H9 (cell line): ENCODE measurements around the gene COL8A2. TPM values are rescaled to one million over a fixed set of nuclear protein-coding genes. Genes with fewer than 3 reads are reported as not detected.

Experiments
- DNase-seq: peaks from one replicate; pipeline ENCODE4 v3.0.0-alpha.2; 2017
- H2AFZ ChIP-seq: one replicate; pipeline ENCODE4 v1.6.1; 2013; ENCODE audit warnings: mild to moderate bottlenecking, low read length, control low read depth, moderate library complexity
- H2AK5ac ChIP-seq: 2 replicates; pipeline ENCODE4 v1.6.1; 2013; ENCODE audit warnings: low read length, control low read depth, mixed read lengths; ENCODE audit not compliant: insufficient read length
- H2BK120ac ChIP-seq: one replicate; pipeline ENCODE4 v1.6.1; 2013; ENCODE audit warnings: low read depth, mild to moderate bottlenecking, low read length, control low read depth, inconsistent platforms; ENCODE audit not compliant: poor library complexity, severe bottlenecking
- H2BK12ac ChIP-seq: 2 replicates; pipeline ENCODE4 v1.6.1; 2013; ENCODE audit warnings: low read length, control low read depth, mixed read lengths, low read depth; ENCODE audit not compliant: insufficient read length
- H2BK15ac ChIP-seq: 2 replicates; pipeline ENCODE4 v1.6.1; 2013; ENCODE audit warnings: low read depth, low read length, control low read depth
- H2BK20ac ChIP-seq: one replicate; pipeline ENCODE4 v1.6.1; 2013; ENCODE audit warnings: low read depth, mild to moderate bottlenecking, low read length, control low read depth, inconsistent platforms; ENCODE audit not compliant: poor library complexity, severe bottlenecking
- H2BK5ac ChIP-seq: 2 replicates; pipeline ENCODE4 v1.6.1; 2013; ENCODE audit warnings: low read length, control low read depth, mixed read lengths; ENCODE audit not compliant: insufficient read length
- H3K14ac ChIP-seq: 2 replicates; pipeline ENCODE4 v1.6.1; 2013; ENCODE audit warnings: low read length, control low read depth; ENCODE audit not compliant: insufficient read depth
- H3K18ac ChIP-seq: 2 replicates; pipeline ENCODE4 v1.6.1; 2013; ENCODE audit warnings: low read depth, mild to moderate bottlenecking, mixed read lengths, low read length, control low read depth; ENCODE audit not compliant: insufficient read length
- H3K23ac ChIP-seq: 2 replicates; pipeline ENCODE4 v1.6.1; 2013; ENCODE audit warnings: low read length, control low read depth, mixed read lengths, low read depth; ENCODE audit not compliant: insufficient read length
- H3K23me2 ChIP-seq: 2 replicates; pipeline ENCODE4 v1.6.1; 2013; ENCODE audit warnings: low read depth, mild to moderate bottlenecking, mixed read lengths, low read length, control low read depth; ENCODE audit not compliant: insufficient read length, poor library complexity, severe bottlenecking
- H3K27ac ChIP-seq: 2 replicates; pipeline ENCODE4 v1.5.1; 2013; ENCODE audit warnings: low read length, control low read depth, mixed read lengths, low read depth; ENCODE audit not compliant: insufficient read length
- H3K27me3 ChIP-seq: 2 replicates; pipeline ENCODE4 v1.6.1; 2013; ENCODE audit warnings: low read length, control low read depth, inconsistent platforms; ENCODE audit not compliant: insufficient read depth
- H3K4ac ChIP-seq: 2 replicates; pipeline ENCODE4 v1.6.1; 2013; ENCODE audit warnings: low read depth, mild to moderate bottlenecking, control low read depth, inconsistent platforms, low read length, moderate library complexity
- H3K4me1 ChIP-seq: 2 replicates; pipeline ENCODE4 v1.6.1; 2013; ENCODE audit warnings: low read length, control low read depth, inconsistent platforms; ENCODE audit not compliant: insufficient read depth
- H3K4me2 ChIP-seq: 2 replicates; pipeline ENCODE4 v1.6.1; 2013; ENCODE audit warnings: low read length, control low read depth, mixed read lengths; ENCODE audit not compliant: insufficient read length, insufficient read depth
- H3K56ac ChIP-seq: 2 replicates; pipeline ENCODE4 v1.6.1; 2013; ENCODE audit warnings: low read depth, mild to moderate bottlenecking, mixed read lengths, low read length, control low read depth; ENCODE audit not compliant: insufficient read length
- H3K79me1 ChIP-seq: 2 replicates; pipeline ENCODE4 v1.6.1; 2013; ENCODE audit warnings: low read depth, mild to moderate bottlenecking, moderate library complexity, low read length, control low read depth, inconsistent platforms; ENCODE audit not compliant: insufficient read depth, poor library complexity, severe bottlenecking
- H3K79me2 ChIP-seq: 2 replicates; pipeline ENCODE4 v1.6.1; 2013; ENCODE audit warnings: low read length, control low read depth, inconsistent platforms; ENCODE audit not compliant: insufficient read depth
- H3K9ac ChIP-seq: 2 replicates; pipeline ENCODE4 v1.6.1; 2013; ENCODE audit warnings: low read length, control low read depth, mixed read lengths; ENCODE audit not compliant: insufficient read length; ENCODE audit errors: extremely low read depth
- H3K9me3 ChIP-seq: one replicate; pipeline ENCODE4 v1.6.1; 2013; ENCODE audit warnings: low read depth, low read length, inconsistent platforms; ENCODE audit not compliant: control insufficient read depth
- H3T11ph ChIP-seq: one replicate; pipeline ENCODE4 v1.6.1; 2013; ENCODE audit warnings: mild to moderate bottlenecking, low read length, control low read depth, inconsistent platforms
- H4K20me1 ChIP-seq: one replicate; pipeline ENCODE4 v1.6.1; 2013; ENCODE audit not compliant: control insufficient read depth, insufficient read length, insufficient read depth
- H4K5ac ChIP-seq: 2 replicates; pipeline ENCODE4 v1.6.1; 2013; ENCODE audit warnings: low read depth, mild to moderate bottlenecking, mixed read lengths, low read length, control low read depth; ENCODE audit not compliant: insufficient read length
- H4K8ac ChIP-seq: replicated peaks from 2 replicates; pipeline ENCODE4 v1.6.1; 2013; ENCODE audit warnings: low read length, control low read depth, mixed read lengths, low read depth; ENCODE audit not compliant: insufficient read length
- H4K91ac ChIP-seq: 2 replicates; pipeline ENCODE4 v1.6.1; 2013; ENCODE audit warnings: low read depth, mild to moderate bottlenecking, moderate library complexity, mixed read lengths, low read length, control low read depth; ENCODE audit not compliant: insufficient read length
- H3K27ac Mint-ChIP-seq, 3 experiments: 2 replicates in 2 of 3; 3 replicates in 1 of 3; pipeline ENCODE4 v1.8.0; 2020 to 2021; ENCODE audit warnings: mixed read lengths in 3 of 3, mild to moderate bottlenecking in 1 of 3, moderate library complexity in 1 of 3
- H3K27me3 Mint-ChIP-seq: 2 replicates; pipeline ENCODE4 v1.8.0; 2021; ENCODE audit warnings: low read depth, mild to moderate bottlenecking, moderate library complexity, mixed read lengths
- H3K36me3 Mint-ChIP-seq, 3 experiments: 2 replicates in 2 of 3; 3 replicates in 1 of 3; pipeline ENCODE4 v1.8.0; 2020 to 2021; ENCODE audit warnings: low read depth in 3 of 3, mixed read lengths in 3 of 3; ENCODE audit not compliant: insufficient read depth in 1 of 3
- H3K4me1 Mint-ChIP-seq, 2 experiments: 2 replicates each; pipeline ENCODE4 v1.8.0; 2020; ENCODE audit warnings: mixed read lengths in 2 of 2
- H3K4me3 Mint-ChIP-seq, 2 experiments: 2 replicates in 1 of 2; 3 replicates in 1 of 2; pipeline ENCODE4 v1.8.0; 2020 to 2021; ENCODE audit warnings: mild to moderate bottlenecking in 2 of 2, mixed read lengths in 2 of 2, moderate library complexity in 1 of 2
- H3K9me3 Mint-ChIP-seq, 2 experiments: 2 replicates in 1 of 2; 3 replicates in 1 of 2; pipeline ENCODE4 v1.8.0; 2020; ENCODE audit warnings: mild to moderate bottlenecking in 2 of 2, mixed read lengths in 2 of 2, moderate library complexity in 1 of 2
- WGBS: extraction: QIAGEN DNeasy Blood & Tissue Kit; methylation state at CpG from one replicate; pipeline ENCODE4 v1.1.7; 2013; ENCODE audit warnings: missing lambda C conversion rate, low lambda C conversion rate, mixed read lengths; ENCODE audit not compliant: insufficient read length; ENCODE audit errors: extremely low coverage; 5-methylcytosine and 5-hydroxymethylcytosine counted together
- total RNA-seq: library from RNA; stranded (reverse); gene quantifications from 2 replicates; pipeline ENCODE4 v1.2.1, GENCODE V29; 2021
- TF ChIP-seq, protein P1 (sequence below): fragments of 200-600 bp; sonication (generic); conservative IDR thresholded peaks from 3 replicates; pipeline ENCODE4 v1.8.0; 2021; ENCODE audit warnings: antibody characterized with exemption, mild to moderate bottlenecking

COL8A2 gene
- total RNA-seq, 1 experiment from 2014 or later: 1.5 TPM

DNA sequence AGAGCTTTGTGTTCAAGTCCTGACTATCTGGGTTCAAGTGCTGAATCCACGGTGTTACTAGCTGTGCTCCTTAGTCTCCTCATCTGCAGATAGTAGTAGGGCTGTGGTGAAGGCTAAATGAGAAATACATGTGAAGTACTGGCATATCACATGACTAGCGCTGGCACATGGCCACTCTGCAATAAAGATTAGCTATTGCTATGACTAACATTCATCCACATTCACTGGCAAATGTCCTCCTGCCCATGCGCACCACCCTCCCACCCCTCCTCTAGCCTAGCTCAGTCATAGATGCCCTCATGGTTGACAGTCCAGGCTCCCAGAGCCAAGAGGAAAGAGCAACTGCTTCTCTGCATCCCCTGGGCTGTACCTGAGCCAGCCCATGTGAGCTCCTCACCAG lies 8.5 kb upstream of the COL8A2 start:
- H3K4ac ChIP-seq: no peak overlapping the region
- H3K4me2 ChIP-seq: no peak overlapping the region
- H2BK15ac ChIP-seq: no peak overlapping the region
- H3K9me3 ChIP-seq: no peaks in the 10 kb centered on the region
- Mint-ChIP-seq H3K4me1 (peaks cover 6 to 12% of the 10 kb centered on the region in 2 experiments), H3K27ac (peak overlapping the region in 1 of 3 experiments; percentile 74; a peak in 1 of 7 replicates), H3K27me3 (peaks cover 2% of the 10 kb centered on the region), H3K4me3 (no peak overlapping the region), H3K9me3 (no peaks in the 10 kb centered on the region), H3K36me3 (peaks cover 3 to 21% (median 10%) of the 10 kb centered on the region in 3 experiments; a peak in 6 of 7 replicates)
- TF ChIP-seq, protein P1, sequence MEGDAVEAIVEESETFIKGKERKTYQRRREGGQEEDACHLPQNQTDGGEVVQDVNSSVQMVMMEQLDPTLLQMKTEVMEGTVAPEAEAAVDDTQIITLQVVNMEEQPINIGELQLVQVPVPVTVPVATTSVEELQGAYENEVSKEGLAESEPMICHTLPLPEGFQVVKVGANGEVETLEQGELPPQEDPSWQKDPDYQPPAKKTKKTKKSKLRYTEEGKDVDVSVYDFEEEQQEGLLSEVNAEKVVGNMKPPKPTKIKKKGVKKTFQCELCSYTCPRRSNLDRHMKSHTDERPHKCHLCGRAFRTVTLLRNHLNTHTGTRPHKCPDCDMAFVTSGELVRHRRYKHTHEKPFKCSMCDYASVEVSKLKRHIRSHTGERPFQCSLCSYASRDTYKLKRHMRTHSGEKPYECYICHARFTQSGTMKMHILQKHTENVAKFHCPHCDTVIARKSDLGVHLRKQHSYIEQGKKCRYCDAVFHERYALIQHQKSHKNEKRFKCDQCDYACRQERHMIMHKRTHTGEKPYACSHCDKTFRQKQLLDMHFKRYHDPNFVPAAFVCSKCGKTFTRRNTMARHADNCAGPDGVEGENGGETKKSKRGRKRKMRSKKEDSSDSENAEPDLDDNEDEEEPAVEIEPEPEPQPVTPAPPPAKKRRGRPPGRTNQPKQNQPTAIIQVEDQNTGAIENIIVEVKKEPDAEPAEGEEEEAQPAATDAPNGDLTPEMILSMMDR: no peak
- H4K5ac ChIP-seq: no peak overlapping the region
- H2AK5ac ChIP-seq: no peak overlapping the region
- H3K14ac ChIP-seq: no peak overlapping the region
- no peak overlapping the region for H3K9ac ChIP-seq
- no CpG with 5 or more reads among the region's 3 CpGs for WGBS
- H2BK120ac ChIP-seq: no peak overlapping the region
- H2AFZ ChIP-seq: no peak overlapping the region
- no peak overlapping the region for H3K56ac ChIP-seq
- no peak for DNase-seq
- H3K23ac ChIP-seq: no peak overlapping the region
- no peak overlapping the region for H2BK12ac ChIP-seq
- 0 out of 2 replicates have a peak, but pooled peaks cover 2% of the 10 kb centered on the region for H3K4me1 ChIP-seq
- H3K79me2 ChIP-seq: no peaks in the 10 kb centered on the region
- H3K23me2 ChIP-seq: no peaks in the 10 kb centered on the region
- no peak overlapping the region for H3K18ac ChIP-seq
- no peak overlapping the region for H3T11ph ChIP-seq
- H4K8ac ChIP-seq: no peak overlapping the region
- H3K79me1 ChIP-seq: no peaks in the 10 kb centered on the region
- H4K91ac ChIP-seq: no peak overlapping the region
- no peaks in the 10 kb centered on the region for H3K27me3 ChIP-seq
- H4K20me1 ChIP-seq: no peaks in the 10 kb centered on the region
- no peak overlapping the region for H3K27ac ChIP-seq
- no peak overlapping the region for H2BK5ac ChIP-seq
- no peak overlapping the region for H2BK20ac ChIP-seq
